GM19240 (cell line): ENCODE data around the gene ZC3H18.
A peak's percentile ranks its signal among the peaks of the same experiment; 100 is the strongest.

ENCODE experiments used
- DNase-seq: peaks from one replicate; pipeline ENCODE4 v3.0.0; 2011; ENCODE audit warnings: low spot score; ENCODE audit not compliant: insufficient read length

ZC3H18 gene

DNA sequence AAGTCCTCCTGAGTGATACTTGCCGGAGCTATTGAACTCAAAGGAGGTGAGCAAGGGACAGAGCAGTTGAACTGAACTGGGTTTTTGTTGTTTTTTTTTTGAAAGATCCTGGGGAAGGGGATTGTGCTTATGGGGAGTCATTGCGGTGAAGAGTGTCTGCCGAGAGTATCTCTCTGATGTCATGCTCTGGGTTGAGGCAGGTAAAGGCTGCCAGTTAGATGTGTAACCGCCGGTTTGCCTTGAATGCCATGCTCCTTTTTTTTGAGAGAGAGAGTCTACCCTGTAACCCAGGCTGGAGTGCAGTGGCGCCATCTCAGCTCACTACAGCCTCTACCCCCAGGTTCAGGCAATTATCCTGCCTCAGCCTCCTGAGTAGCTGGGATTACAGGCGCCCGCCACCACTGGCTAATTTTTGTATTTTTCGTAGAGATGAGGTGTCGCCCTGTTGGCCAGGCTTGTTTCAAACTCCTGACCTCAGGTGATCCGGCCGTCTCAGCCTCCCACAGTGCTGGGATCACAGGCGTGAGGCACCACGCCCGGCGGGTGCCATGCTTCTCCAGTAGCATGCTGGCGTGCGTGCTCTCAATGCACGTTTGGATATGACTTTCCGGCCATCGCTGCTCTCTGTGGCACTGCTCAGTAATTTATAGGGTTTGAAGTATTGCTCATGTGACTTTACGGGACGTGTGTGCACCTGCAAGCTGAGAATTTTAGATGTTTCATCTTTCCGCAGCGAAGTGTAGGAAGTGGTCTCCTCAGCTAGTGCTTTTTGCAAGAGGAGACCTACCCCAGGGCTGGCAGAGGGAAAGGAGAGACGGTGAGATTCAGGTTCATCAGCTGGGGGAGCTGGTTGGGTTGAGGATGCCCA lies 8.5 kb downstream of the ZC3H18 start:
- DNase-seq, result no peak

GRCh38 chr16:88580371-88580770 lies 10.2 kb downstream of the ZC3H18 start:
- DNase-seq, result no peak

GRCh38 chr16:88581033-88581432 lies 10.8 kb downstream of the ZC3H18 start:
- no peak for DNase-seq

- no peak for DNase-seq
Measured at GRCh38 chr16:88582912-88583575, 12.8 kb downstream of the ZC3H18 start.

GRCh38 chr16:88584676-88585075 lies 14.5 kb downstream of the ZC3H18 start:
- no peak for DNase-seq

DNA sequence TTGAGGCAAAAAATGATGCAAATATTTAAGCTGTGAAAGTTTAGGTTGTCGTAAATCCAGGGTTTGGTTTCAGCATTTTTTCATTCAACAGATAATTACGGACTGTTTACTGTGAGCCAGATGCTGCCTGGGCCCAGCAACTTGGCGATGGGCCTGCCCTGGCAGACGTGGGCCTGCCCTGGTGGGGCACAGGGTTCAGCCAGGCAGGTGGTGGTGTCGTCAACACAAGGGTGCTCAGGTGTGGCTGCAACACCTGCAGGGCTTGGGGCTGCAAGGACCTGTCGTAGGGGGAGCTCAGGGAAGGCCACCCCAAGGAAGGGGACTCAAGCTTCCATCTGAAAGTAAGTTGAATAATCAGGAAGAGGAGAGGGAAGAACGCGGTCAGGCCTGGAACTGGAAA lies 15.1 kb downstream of the ZC3H18 start:
- DNase-seq, result no peak

- no peak for DNase-seq
Measured at GRCh38 chr16:88585927-88586581, 15.9 kb downstream of the ZC3H18 start.

DNA sequence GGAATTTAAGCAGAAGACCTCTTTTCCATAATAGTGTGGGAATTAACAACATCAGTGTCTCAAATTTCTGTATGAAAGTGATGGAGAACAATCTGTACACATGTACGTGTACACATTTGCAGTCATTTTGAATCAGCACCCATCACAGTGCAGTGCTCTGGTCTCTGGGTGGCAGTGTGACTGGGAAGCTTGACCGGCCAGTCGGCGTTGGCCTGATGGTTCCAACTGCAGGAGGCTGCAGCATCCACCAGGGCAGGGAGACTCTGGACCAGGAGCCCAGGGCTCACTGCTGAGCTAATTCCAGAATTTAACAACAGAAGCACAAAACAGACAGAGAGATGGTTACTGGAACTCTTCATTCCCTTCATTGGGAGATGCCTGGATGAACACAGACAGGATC lies 17.9 kb downstream of the ZC3H18 start:
- DNase-seq, result no peak

GRCh38 chr16:88588754-88589153 lies 18.6 kb downstream of the ZC3H18 start:
- no peak for DNase-seq

DNA sequence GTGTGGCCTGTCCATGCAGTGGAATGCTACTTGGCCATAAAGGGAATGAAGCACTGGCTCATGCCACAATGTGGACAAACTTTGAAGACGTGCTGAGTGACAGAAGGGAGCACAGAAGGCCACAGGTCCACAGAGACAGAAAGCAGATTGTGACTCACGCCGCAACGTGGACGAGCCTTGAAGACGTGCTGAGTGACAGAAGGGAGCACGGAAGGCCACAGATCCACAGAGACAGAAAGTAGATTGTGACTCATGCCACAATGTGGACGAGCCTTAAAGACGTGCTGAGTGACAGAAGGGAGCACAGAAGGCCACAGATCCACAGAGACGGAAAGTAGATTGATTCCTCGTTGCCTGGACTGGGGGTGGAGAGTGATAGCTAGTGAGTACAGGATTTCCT lies 19.2 kb downstream of the ZC3H18 start:
- DNase-seq, result no peak

DNA sequence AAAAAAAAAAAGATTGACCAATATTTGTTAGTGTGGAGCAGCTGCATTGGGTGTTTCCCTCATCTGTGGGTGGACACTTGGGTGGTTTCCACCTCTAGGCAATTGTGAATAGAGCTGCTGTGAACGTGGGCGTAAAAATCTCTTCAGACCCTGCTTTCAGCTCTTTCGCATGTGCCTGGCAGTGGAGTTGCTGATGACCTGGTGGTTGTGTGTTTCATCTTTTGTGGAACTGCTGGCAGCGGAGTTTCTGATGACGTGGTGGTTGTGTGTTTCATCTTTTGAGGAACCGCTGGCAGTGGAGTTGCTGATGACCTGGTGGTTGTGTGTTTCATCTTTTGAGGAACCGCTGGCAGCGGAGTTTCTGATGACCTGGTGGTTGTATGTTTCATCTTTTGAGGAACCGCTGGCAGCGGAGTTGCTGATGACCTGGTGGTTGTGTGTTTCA lies 21.4 kb downstream of the ZC3H18 start:
- peak; percentile 62 for DNase-seq

- DNase-seq, result no peak
Measured at GRCh38 chr16:88593061-88593460, 22.9 kb downstream of the ZC3H18 start.

DNA sequence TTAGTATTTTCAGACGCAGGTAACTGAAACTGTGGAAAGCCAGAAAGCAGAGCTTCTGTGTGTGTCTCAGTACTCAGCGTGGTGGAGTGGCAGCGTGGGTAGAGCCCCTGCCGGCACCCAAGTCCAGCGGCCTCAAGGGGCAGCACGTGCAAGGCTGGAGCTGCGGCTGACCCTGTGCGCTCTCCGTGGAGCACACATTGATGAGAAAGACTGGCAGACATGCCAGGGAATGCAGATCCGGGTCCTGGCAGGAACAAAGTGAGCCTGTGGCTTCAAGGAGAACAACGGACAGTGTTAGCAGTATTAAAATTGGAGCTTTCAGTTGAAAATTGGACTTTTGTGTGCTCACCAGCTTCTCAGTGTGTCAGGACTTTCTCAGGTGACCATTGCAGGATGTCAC lies 23.3 kb downstream of the ZC3H18 start:
- no peak for DNase-seq

GRCh38 chr16:88593910-88594309 lies 23.7 kb downstream of the ZC3H18 start:
- DNase-seq, result no peak

- DNase-seq, result no peak
Measured at GRCh38 chr16:88595101-88595500, 24.9 kb downstream of the ZC3H18 start.

DNA sequence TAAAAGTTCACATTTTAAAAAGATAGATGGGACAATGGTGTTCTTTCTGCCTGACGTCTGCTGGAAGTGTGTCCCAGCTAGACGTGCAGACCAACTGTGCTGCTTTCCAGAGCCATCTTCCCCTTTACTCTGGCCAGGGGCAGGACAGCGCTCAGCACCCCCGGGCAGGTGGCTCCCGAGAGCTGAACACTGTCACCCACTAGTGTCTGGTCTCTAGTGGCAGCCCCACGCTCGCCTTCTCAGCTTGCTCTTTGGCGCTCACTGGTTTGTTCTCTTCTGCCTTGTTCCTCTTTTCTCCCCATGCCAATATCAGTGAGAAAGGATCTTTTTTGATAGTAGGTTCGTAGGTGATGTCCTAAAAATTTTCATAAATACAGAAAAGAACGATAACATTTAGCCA lies 25.7 kb downstream of the ZC3H18 start:
- DNase-seq, result no peak

GRCh38 chr16:88596483-88596882 lies 26.3 kb downstream of the ZC3H18 start:
- no peak for DNase-seq

DNA sequence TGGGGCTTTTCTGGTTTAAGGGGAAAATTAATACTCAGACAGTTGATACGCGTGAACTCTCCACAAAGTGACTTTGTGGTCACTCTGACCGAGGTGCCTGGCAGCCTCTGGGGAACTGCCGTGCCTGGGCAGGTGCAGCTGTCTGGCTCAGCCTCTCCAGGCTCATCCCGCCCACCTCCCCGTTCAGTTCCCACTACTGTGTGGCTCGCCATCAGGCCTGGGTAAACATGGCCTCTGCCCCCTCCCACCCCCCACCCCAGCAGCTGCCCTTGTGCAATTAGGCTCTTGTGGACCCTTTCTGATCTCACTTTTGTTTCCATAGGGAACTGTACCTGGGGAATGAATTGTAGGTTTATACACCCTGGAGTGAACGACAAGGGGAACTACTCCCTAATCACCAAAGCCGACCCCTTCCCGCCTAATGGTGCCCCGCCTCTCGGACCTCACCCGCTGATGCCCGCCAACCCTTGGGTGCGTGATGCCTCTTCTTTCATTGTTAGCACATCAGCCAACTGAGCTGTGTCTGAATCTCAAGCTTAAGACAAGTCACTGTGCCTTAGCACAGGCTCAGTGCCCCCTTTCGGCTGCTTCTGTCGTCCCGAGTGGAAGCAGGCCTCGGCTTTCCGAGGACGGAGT lies 27.8 kb downstream of the ZC3H18 start:
- DNase-seq, result no peak

DNA sequence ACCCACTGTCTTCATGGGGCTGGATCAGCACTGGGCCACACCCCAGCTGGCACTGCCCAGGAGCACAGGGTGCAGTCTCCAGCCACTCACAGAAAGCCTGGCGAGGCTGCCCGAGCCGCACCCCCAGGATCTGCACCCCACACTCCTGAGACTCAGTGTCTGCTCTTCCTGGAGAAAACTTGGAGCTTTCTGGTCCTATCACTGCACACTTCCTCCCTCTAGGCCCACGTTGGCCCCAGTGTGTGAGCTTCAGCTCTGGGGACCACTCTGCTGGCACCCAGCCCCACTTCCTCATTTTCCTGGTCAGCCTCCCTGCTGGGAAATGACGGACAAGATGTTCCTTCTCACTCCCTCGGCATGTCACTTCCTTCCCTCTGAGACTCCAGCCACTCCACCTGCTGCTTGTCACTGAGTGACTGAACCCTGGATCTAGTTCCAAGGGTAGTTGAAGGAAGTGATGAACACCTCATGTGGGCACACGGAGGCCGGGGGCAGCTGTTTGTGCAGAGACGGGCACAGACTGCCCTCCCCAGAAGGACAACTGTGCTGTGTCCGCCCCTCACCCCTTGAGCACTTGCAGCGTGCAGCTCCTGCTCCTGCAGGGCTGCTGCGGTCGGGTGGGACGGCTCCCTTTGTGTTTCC lies 29.0 kb downstream of the ZC3H18 start:
- DNase-seq, result no peak

- no peak for DNase-seq
Measured at GRCh38 chr16:88599825-88600538, 29.8 kb downstream of the ZC3H18 start.

DNA sequence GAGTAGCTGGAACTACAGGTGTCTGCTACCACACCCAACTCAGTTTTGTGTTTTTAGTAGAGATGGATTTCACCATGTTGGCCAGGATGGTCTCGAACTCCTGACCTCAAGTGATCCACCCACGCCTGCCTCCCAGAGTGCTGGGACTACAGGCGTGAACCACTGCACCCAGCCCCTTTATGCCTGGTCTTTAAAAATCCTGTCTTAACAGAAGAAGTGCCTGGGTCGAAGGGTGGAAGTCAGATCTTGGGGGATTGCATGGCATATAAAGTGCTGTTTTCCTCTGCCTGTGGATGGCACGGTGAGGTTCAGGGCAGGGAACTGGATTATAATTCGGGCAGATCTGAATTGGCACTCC lies 30.3 kb downstream of the ZC3H18 start:
- DNase-seq, result no peak
